ENCODE measurements around the gene GAS6.
"Not testable (repeated sequence)": the region's sequence is repeated elsewhere in the genome, so short reads cannot be mapped to it uniquely, and the experiment has no call there.

Gene GAS6

DNA sequence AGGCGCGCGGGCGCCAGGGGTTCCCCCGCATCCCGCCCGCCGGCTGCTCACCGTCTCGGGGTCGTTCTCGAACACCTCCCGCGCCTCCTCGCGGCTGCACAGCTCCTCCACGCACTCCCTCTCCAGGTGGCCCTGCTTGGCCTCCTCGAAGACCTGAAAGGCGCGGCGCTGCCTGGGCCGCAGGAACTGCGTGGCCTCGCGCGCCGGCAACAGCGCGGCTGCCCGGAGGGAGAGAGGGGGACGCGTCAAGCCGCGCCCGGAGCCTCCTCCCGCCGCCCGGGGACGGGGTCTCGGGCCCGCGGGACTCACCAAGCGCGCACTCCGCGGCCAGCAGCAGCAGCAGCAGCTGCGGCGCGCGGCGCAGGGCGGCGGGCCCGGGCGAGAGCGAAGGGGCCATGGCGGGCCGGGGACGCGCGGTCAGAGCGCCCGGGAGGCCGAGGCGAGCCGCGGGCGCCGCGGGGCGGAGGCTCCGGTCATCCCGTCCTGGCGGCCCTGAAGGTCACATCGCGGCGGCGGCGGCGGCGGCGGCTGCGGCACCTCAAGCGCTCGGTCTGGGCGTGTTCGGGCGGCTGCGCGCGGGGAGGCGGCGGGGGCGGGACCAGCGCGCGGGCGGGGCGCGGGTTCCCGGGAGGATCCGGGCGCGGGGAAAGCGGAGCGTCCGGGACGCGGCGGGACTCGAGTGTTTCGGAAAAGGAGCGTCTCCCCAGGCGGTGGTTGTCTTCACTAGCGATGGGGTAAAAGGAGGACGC, at the start of gene GAS6:
GAS6 (minus strand) TSS at position 553 of the 749 bp plus-strand sequence; CDS start at position 397, 156 bp downstream.
- no peak for DNase-seq

DNA sequence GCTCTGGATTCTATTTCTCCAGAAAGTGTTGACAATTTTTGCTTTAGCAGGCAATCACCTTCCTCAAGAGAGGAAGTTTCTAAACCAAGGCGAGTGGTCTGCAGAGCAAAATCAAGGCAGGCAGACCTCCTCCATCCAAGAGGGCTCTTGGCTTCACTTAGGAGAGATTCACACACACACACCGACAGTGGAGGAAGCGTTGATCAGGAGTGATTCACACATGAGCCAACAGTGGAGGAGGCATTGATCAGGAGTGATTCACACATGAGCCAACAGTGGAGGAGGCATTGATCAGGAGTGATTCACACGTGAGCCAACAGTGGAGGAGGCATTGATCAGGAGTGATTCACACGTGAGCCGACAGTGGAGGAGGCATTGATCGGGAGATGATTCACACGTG, 49.5 kb upstream of the GAS6 start:
- DNase-seq: not testable (repeated sequence)

DNA sequence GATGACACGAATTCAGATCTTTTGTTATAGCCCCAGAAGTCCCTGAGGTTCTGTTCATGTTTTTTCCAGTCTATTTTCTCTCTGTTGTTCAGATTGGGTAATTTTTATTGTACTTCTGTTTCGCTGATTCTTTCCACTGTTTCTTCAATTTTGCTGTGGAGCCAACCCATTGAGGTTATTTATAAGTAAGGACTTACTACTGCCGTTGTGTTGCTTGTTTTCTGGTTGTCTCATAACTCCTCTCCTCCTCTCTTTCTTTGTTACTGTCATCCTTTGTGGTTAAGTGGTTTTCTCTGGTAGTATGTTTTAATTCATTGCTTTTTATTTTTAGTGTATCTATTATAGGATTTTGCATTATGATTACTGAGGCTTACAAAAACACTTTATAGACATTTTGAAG, 48.7 kb upstream of the GAS6 start:
- DNase-seq: no peak

DNA sequence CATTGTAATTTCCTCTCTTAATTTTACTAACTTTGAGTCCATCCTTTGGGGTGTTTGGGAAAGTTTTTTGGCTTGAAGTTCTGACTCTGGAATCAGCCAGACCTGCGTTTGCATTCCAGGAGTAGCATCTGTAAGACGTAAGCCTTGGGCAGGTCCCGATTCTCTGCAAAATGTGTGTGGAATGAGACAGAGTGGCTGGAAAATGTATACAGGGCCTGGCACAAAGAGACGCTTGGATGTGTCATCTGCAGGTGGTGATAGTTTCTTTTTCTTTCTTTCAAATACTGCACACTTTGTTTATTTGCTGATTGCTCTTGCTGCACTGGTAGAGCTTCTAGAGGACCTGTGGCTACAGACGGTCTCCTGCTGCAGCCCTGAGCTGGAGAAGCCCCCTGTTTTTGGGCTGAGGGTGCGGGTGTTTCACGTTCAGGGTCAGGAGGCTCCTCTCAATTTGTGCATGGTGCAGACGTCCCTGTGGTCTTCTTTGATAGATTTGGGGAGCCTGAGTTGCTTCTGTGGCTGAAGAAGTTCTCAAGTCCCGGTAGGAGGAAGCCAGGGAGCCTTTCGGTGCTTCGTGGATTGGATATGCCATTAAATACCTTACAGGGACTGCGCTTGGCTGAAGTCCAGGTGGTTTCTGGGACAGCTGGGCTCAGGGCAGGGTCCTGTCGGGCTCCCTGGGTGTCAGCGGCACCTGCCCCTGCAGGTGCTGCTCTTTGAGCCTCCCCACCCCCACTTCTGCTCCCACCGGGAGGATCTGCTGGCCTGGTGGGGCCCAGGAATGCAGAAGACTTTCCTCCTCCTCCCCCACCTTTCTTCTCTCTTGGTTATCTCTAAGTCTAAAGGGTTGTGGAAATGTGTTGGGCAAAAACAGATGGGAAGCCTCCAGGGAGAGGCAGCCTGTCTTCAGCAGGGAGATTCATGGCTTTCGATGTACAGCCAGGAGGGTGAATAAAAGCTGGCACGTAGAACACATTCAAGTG, 44.0 kb upstream of the GAS6 start:
- peak; percentile 54 for DNase-seq

DNA sequence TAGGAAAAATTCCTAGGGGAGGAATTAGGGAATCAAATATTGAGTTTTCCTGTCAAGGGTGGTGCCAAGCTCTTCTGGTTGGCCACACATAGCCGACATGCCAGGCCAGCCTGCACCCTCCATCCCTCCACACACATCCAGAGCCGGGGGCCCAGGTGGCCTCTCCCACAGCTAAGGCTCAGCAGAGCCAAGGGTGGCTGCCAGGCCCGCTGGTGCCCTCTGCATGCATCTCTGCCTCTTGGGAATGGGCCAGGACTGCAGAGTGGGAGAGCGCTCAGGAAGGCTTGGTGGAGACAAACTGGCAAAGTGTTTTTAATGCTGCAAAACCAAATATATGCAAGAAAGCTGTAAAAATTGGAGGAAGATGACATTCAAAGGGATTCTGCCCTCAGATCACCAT, 42.7 kb upstream of the GAS6 start:
- peak; percentile 21 for DNase-seq

DNA sequence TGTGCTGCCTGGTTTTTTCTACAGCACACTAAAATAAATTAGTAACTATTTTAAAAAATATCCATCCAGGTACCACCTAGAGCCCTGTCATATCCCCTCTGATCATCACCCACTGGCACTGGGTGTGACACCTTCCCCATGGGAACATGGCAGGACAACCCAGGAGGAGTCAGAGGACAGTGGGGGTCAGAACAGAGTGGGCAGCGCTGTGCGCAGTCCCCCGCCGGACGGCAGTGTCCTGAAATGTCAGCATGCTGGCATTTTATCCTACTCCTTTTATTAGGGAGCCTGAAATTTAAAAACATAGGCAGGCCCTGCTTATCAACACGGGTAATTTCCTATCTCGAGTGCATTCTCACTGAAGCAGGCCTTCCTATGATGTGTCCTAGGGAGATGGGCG, 42.1 kb upstream of the GAS6 start:
- no peak for DNase-seq

DNA sequence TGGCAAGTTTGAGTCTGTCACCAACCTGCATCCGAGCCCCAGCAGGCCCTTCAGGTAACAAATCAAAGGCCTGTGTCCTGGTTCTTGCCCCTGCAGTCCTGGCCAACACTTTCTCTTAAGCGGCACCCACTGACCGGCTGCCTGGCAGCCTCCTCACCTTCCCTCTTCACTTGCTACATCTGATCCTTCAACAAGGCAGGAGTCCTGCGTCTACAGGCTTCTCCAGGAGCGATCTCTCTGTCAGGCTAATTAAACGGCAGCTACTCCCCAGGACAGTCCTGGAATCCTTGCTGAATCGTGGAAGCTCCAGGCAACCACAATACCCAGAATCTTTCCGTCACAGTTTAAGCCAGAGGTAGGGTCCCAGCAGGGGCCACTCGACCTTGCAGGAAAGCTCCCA, 41.1 kb upstream of the GAS6 start:
- no peak for DNase-seq

DNA sequence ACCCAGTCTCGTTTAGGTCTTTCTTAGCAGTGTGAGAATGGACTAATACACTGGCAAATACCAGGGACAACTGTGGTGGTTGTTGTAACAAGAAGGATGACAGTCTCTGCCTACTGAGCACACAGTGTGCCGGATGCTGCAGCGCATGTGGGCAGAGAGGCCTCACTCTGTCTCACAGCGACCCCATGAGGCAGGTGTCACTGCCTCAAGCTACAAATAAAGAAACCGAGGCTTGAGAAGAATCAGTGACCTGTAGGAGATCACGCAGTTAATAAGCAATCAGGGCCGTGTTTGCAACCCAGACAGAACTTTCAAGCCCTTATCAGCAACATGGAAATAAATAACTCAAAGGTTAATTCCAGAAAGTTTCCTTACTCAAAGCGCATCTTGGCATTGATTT, 40.5 kb upstream of the GAS6 start:
- no peak for DNase-seq

DNA sequence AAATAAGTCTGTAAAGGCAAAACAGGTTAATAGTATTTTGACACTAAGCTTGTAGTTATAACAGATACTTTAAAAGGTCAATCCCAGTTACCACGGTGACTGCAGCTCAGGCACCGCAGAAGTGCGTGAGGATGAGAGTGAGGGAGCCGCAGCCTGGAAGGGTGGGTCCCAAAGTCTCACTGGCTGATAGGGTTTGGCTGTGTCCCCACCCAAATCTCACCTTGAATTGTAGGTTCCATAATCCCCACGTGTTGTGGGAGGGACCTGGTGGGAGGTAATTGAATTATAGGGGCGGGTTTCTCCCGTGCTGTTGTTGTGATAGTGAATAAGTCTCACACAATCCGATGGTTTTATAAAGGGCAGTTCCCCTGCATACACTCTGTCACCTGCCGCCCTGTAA, 40.0 kb upstream of the GAS6 start:
- DNase-seq: no peak

DNA sequence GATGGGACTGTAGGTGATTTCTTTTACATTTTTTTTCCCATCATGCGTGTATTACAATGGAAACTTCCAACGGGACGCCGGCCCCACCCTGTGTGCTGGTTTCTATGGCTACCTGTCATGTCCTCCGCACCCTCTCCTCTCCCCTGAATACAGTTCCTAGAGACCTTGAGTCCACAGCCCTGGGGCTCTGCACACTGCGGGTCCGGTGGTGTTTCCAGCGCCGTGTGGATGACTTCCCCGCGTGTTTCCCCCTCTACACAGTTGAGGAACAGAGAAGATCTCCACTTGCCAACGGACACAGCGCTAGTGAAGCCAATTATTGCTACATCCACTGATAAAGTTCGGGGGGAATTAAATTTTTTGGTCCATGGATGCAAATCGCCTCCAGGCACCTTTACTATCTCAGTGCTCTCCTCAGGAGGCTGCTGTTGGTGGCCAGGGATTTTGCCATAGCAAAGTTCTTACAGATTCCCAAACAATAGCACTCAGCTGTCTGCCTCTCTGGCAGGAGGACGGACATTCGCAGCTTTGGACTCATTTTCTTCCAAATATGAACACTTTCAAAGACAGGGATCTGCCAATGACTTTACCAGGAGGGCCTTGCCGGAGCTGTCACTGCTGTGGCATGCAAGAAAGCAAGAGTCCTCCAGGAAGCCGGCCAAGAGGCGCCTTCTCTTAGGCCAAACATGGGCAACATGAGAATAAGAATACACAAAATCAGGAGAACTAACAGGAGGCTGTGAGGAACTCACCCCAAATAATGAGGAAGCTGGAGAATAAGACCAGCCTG, 39.3 kb upstream of the GAS6 start:
- no peak for DNase-seq

DNA sequence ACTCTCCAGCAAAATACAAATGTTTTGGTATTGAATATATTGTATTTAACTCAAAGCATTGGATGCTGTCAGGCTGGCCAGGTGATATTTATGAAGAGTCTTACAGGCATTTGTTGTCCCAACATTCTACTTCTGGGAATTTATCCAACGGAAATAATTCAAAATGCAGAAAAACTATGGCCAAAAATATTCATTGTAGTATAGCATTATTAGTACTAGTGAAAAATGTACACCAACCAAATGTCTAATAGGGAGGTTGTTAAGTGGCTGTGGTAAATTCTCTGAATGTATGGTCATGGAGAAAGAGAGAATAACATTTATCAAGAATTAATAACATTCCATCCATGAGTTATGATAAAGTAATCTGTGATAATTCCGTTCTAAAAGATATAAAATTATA, 38.6 kb upstream of the GAS6 start:
- DNase-seq: no peak

DNA sequence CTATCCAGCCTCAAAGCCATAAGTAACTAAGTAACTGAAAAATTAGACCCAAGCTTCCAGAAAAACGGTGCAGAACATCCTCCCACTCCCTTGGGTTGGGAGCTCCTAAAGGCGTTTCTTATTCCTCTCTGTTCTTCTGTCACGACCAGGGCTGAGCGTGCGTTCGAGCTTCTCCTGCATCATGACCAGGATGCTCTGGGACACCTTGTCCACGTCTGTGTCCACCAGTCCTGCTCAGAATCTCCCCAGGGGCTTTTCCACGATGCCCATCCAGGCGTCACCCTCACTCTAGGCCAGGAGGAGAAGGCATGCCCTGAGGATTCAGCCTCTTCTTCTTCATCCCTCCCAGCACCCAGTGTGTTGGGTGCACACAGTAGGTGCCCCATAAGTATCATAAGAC, 37.8 kb upstream of the GAS6 start:
- no peak for DNase-seq

DNA sequence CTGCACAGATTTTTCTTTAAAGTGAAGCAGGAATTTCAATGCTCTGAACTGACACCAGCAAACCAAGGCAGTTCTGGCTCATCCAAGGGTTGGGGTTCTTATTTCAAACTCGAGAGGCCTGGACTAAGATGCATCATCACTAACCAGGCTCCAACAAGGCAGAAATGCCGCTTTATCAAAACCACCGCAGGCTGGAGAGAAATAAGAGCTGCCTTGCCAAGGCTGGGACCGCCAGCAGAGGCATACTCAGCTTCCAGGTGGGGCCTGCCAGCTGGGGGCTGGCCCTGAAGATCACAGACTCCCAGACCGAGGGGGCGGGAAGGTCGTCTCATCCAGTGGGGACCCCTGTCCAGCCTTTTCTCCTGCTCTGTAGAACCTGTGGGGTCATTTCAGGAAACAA, 37.4 kb upstream of the GAS6 start:
- DNase-seq: no peak

DNA sequence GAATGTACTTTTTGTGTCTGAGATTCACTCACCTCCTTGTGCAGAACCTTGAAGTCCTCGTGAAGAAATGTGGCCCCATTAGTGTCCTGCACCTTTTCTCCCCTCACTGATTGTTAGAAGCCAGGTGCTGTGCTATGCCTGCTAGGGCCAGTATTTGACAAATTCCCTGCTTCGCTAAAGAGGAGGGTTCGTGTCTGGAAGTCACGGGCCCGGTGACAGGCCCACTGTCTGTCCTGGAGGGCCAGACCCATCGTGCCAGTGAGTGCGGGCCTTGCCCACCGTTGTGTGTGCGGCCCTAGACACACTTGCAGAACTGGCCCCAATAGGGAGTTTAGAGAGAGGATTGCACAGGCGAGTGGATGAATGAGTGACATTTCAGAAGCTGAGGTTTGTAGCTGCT, 36.8 kb upstream of the GAS6 start:
- no peak for DNase-seq

DNA sequence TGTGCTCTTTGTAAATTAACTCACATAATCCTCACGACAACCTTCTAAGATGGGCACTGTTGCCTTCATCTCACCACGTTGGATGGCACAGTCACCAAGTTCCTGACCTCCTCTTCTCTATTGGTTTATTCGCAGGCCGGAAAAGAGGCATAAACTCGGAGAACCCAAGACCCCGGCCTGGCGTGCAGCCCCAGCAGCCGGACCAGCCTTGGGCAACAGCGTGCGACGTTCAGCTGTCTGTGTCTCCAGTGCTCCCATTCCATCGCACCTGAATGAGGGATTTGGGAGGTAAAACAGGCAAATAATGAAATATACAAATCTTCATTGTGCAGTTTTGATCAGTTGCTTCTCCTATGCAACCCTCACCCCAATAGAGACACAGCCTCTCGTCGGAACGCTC, 34.5 kb upstream of the GAS6 start:
- DNase-seq: no peak

DNA sequence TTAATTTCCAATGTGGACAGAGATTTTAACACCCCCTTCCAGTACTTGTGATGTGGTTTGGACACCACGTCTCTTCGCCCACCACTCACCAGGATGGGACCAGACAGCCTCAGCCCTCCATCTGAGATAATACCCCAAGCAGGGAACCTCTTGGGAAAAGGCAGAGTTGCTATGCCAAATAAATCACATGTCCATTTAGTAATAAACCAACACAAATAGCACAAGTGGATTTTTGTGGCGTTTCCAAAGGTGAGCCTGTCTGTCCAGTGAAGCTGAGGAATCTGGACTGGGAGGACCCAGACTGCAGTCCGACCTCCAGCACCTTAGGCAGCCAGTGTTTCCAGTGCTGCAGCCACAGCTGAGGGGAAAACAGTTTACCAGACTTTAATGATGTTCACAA, 34.1 kb upstream of the GAS6 start:
- no peak for DNase-seq

DNA sequence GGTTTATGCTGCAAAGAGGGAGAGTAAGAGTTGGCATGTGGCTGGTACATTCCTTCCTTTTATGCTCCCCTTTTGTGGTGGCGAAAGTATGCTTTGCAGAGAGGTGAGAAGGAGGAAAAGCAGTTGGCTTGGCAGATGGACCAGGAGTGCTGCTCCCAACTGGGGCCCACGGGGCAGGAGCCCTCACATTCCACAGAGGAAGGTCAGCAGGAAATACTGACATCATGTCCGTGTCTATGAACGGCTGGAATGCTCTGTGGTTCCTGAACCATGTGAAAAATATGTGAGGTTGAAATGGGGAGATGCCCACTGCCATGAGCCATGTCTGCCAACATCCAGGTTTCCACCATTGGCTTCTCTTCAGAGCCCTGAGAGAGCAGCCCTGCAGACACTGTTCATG, 33.3 kb upstream of the GAS6 start:
- no peak for DNase-seq

DNA sequence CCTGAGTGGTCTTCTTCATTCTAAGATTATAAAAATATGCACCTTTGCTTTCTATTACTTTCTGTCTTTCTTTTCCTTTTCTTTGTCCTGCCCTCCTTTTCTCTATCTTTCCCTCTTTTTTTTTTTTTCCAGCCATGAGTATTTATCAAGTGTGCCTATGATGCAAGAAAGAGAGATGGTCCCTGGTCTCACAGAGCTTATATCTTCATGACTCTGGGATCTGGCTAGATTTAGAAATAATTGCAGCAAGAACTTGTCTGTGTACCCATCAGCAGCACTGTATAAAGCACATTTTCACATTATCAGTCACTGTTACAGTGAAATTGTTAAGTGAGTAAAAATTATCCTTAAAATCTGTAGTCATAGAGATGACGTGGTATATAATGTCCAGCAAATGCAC, 31.6 kb upstream of the GAS6 start:
- DNase-seq: no peak

DNA sequence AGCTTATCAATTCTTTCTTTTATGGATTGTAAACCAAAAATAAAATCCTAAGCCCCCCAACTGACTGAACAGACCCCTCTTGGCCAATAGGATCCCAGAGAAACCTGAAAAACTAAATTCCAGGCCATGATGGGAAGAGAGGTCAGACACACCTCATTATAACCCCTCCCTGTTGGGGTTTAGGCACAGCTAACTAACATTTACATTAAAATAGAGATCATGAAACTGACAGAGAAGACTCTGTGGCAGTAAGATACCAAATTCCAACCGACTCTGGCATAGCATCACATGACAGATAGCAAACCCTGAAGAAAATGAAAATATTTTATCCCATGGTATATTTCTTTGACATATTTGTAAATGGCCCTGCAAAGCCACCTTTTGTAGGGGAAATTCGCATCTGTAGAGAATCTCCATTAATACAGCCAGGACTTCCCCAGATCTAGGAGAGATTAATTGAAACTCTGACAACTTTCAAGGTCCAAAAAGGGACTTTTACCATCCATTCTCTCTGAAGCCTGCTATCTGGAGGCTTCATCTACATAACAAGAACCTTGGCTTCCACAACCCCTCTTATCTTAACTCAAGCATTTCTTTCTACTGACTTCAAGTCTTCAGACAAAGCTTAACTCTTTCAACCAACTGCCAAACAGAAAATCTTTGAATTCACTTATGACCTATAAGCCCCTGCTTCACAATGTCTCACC, 27.1 kb upstream of the GAS6 start:
- no peak for DNase-seq

DNA sequence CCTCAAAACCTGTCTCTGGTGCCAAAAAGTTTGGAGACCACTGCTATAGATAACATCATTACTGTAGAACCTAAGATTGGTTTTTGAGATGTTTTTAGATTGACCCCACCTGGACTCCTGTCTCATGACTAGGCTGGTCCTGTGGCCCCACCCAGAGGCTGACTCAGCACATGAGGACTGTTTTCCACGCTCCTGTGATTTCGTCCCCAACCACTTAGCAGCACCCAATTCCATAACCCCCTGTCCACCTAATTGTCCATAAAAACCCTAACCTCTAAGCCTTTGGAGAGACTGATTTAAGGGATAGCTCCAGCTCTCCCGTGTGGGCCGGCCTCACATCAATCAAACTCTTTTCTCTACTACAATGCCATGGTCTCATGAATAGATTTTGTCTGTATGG, 25.6 kb upstream of the GAS6 start:
- DNase-seq: no peak

DNA sequence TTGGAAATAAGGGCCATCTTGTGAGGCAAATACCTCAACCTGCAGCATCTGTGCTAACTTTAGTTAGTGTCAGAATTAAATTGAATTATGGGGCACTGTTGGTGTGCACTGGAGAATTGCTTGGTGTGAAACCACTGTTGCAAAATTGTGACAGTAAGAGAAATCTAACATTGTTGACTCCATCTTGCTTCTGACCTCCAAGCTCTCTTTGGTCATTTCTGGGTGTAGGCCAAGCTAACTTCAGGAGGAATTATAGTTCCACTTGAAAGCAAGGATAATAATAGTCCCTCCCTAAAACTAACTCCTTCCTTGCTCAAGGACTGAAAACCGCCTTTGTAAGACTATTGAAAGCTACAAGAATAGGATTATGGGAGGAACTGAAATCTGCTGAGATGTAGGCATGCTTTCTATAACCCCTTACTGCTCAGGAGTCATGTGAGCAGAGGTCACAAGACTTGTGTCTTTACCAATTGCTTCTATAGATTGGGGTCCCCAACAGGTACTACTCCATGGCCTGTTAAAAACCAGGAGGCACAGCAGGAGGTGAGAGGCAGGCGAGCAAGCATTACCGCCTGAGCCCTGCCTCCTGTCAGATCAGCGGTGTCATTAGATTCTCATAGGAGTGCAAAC, 24.9 kb upstream of the GAS6 start:
- DNase-seq: no peak

DNA sequence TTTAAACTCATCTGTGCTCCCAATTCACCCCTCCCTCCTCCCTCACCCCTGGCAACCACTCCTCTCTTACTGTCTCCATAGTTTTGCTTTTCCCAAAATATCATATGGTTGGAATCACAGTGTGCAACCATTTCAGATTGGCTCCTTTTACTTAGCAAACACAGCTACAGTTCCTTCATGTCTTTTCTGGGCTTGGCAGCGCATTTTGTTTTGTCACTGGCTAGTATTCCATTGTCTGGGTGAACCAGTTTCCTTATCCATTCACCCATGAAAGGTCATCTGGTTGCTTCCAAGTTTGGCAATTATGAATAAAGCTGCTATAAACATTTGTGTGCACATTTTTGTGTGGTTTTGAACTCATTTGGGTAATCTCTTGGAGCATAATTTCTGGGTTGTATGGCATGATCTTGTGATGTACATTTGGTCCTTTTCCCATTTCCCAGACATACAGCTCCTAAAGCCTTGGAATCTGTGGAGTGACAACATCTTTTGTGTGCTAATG, 23.9 kb upstream of the GAS6 start:
- DNase-seq: no peak
